GM06990 (cell line): ENCODE data around the gene OTOF.

ENCODE experiments used
- DNase-seq: peaks from one replicate; pipeline ENCODE4 v3.0.0-alpha.2; 2011; ENCODE audit not compliant: insufficient read length; ENCODE audit errors: extremely low read depth
- H3K27me3 ChIP-seq: replicated peaks from 2 replicates; pipeline ENCODE4 v1.6.0; 2011; ENCODE audit warnings: low read length; ENCODE audit not compliant: control insufficient read depth, insufficient read depth
- H3K36me3 ChIP-seq: 2 replicates; pipeline ENCODE4 v1.5.1; 2011; ENCODE audit warnings: low read length; ENCODE audit not compliant: control insufficient read depth, insufficient read depth
- H3K4me3 ChIP-seq: replicated peaks from 2 replicates; pipeline ENCODE4 v1.5.1; 2011; ENCODE audit warnings: low read depth, mild to moderate bottlenecking, control low read depth, low read length
- TF ChIP-seq, protein P1 (sequence below): IDR thresholded peaks from 2 replicates; pipeline ENCODE4 v1.5.1; 2011; ENCODE audit warnings: low read length, control low read depth, mild to moderate bottlenecking, inconsistent platforms; ENCODE audit not compliant: insufficient read depth, poor library complexity, severe bottlenecking

Gene OTOF

DNA sequence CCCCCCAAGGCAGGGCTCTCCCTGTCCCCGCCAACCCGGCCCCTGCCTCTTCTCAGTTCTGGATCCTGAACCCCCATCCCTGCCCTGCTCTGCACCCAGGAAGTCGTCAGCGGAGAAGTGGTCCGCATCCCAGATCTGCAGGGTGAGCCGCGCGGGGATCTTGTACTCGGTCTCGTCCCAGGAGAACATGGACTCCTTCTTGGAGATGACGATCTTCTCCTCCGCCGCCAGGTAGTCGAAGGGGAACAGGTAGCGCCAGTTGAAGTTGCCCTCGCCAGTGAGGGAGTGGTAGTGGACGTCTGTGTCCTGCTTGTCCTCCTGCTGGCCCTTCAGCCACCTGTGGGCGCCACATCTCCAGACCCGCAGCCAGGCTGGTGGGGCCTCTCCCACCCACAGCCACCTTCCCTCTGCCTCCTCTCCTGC, 16.3 kb downstream of the OTOF start:
- TF ChIP-seq, protein P1, sequence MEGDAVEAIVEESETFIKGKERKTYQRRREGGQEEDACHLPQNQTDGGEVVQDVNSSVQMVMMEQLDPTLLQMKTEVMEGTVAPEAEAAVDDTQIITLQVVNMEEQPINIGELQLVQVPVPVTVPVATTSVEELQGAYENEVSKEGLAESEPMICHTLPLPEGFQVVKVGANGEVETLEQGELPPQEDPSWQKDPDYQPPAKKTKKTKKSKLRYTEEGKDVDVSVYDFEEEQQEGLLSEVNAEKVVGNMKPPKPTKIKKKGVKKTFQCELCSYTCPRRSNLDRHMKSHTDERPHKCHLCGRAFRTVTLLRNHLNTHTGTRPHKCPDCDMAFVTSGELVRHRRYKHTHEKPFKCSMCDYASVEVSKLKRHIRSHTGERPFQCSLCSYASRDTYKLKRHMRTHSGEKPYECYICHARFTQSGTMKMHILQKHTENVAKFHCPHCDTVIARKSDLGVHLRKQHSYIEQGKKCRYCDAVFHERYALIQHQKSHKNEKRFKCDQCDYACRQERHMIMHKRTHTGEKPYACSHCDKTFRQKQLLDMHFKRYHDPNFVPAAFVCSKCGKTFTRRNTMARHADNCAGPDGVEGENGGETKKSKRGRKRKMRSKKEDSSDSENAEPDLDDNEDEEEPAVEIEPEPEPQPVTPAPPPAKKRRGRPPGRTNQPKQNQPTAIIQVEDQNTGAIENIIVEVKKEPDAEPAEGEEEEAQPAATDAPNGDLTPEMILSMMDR = no peak
- no peaks in the 10 kb centered on the region for H3K36me3 ChIP-seq
- H3K4me3 ChIP-seq = no peak overlapping the region
- H3K27me3 ChIP-seq = no peaks in the 10 kb centered on the region; the same call in 1 of the 2 replicates
- no peak for DNase-seq

DNA sequence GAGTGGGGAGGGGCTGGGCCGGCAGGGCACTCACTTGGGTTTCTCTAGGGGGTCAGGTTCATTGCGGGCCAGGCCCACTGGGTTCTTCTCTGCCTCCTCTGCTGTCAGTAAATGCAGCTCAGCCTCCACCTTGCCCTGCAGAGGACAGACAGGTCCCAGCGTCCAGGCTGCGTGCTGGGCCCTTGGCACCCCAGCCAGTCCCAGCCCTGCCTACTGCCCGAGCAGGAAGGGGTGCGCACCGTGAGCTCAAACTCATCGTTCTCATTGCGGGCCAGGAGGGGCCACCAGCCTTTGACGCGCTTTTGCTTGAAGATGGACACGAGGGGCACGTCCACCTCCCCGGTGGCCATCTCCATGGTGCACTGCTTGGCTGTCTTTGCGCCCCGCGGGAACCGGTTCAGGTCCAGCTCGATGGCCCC, 17.3 kb downstream of the OTOF start:
- DNase-seq = no peak
- Histone ChIP-seq H3K27me3 (no peaks in the 10 kb centered on the region; the same call in 1 of the 2 replicates), H3K4me3 (no peak overlapping the region), H3K36me3 (no peaks in the 10 kb centered on the region)
- TF ChIP-seq, protein P1 = no peak

DNA sequence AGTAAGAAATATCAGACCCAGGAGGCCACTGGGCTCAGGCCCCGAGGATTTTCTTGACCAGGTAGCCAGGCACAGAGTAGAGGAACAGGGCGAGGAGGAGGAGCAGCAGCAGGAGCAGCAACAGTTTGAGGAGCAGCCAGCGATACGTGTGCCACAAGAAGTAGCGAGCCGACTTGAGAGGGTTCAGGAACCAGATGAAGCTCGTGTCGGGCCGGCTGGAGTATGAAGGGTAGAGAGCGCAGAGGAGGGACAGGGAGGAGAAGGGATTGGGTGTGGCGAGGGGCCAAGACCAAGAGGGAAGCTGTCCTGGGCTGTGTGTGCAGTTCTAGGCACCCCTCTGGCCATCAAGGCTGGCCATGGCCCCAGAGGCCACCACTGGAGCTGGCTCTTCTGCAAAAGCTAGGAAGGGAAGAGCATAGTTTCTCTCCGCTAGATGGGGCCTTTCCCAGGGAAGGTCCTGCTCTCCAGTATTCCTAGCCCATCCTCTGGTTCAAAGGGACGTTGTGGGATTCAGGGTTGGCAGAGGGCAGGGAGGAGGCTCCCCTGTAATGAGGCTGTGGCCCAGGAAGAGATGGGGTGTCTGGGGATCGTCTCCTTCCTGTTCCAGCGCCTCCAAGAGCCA, 17.8 kb downstream of the OTOF start:
- TF ChIP-seq, protein P1 = no peak
- H3K36me3 ChIP-seq = no peaks in the 10 kb centered on the region
- DNase-seq = no peak
- no peak overlapping the region for H3K4me3 ChIP-seq
- no peaks in the 10 kb centered on the region; the same call in 1 of the 2 replicates for H3K27me3 ChIP-seq

DNA sequence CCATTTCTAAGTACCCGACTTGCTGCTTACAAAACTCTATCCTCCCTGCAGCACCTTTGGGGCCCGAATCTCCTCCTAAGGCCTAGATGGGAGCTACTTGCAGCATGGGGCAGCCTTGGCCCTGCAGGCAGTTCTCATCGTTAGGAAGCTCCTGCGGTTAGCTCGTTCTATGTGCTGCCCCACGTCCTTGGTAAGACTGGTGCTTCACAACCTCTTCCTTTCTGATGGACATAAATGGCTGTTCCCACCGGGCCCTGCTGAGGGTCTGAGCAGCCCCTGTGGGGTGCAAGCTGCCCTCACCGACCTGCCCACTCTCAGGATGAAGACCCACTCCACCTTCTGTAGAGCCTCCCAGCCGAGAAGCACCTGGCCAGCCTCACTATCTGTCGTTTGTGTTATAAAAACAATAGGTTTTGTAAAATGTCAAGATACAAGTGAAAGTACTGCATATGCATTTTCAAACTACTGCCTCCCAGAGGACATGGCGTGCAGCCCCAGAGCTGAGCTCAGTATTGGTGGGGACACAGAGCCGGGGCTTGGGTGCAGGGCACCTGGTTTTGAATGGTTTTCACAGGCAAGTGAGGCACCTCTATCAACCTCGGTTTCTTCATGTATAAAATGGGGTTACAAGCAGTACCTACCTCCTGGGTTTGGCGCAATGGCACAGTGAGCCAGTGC, 19.4 kb downstream of the OTOF start:
- no peaks in the 10 kb centered on the region for H3K36me3 ChIP-seq
- no peak for DNase-seq
- no peaks in the 10 kb centered on the region for H3K27me3 ChIP-seq
- TF ChIP-seq, protein P1 = peak; percentile 6
- H3K4me3 ChIP-seq = no peak overlapping the region

DNA sequence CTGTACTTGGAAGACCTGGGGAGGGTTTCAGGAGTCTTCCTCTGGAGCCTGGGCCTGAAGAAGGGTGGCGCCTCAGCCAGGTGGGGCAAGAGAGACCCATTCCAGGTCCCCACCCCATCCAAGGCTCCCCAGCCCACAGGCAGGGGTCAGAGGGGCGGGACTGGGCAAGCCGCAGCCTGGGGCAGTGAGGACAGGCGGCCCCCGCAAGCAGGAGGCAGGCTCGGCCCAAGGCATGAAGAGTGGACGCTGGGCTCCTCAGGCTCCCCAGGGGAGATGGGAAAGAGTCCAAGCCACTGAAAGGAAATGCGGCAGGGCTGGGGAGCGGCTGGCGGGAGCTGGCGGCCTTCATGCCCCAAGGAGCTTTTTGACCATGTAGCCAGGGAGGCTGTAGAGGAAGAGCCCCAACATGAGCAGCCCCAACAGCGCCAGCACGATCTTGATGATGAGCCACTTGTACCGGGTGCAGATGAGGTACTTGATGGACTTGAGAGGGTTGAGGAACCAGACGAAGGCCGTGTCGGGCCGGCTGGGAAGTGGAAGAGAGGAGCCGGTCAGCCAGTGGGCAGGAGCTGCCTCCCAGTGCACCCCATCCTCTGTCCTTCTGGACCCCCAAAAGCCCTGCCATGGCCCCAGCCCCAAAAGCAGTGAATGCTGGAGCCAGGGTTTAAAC, 20.1 kb downstream of the OTOF start:
- TF ChIP-seq, protein P1 = no peak
- no peaks in the 10 kb centered on the region for H3K36me3 ChIP-seq
- DNase-seq = no peak
- H3K4me3 ChIP-seq = no peak overlapping the region
- H3K27me3 ChIP-seq = no peaks in the 10 kb centered on the region
